ENCODE data around the gene PCA3.

Gene PCA3

GRCh38 chr9:76835571-76836283, 71.5 kb downstream of the PCA3 start:
- no peak for FAIRE-seq
